NCI-H1417 (cell line): ENCODE data around the gene SREK1.

ENCODE experiments used
- DNase-seq, 3 experiments: peaks; one replicate each; lab custom pipeline; 2025; lab: John Stamatoyannopoulos, UW

Gene SREK1

DNA sequence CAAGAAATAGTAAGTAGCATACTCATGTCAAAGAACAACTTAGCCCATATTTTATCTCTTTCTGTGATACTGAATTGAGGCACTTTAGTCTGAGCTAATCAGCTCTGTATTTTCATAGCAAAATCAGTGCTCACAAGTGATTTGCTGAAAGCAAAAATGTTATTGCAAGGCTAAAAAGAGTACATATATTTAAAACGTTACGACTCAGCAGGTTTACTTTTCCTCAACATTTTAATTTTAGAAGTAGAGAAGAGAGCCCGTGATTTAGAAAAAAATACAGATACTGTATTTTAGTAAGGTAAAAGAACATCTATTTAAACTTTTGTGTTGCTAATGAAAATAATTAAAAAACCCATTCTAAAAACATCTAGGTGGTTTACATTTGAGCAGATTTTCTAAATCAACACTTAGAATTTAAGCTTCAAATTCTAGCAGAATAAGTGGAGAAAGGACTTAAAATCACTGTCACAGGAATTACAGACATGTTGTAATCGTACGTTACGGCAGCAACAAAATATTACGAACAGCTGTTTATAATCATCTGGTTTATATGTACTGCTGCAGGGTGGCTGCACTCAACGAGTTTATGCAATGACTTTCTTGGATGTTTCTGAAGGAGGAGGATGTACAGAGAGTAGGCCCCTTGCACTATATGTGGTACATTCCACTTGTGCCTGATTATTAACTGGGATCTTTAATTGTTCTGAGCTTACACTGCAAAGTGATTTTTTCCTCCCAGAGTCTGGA lies 20.1 kb downstream of the SREK1 start:
- no peak for DNase-seq

DNA sequence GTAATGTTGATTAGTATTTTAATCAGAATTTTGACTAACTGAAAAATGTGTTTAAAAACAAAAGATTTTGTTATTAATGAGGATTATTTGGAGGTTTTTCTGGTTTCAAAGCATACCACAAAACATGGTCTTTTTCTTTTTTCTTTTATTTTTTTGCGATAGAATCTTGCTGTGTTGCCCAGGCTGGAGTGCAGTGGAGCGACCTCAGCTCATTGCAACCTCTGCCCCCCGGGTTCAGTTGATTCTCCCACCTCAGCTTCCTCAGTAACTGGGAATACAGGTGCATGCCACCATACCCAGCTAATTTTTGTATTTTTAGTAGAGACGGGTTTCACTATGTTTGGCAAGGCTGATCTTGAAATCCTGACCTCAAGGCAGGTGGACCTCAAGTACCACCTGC lies 24.1 kb downstream of the SREK1 start:
- no peak for DNase-seq

DNA sequence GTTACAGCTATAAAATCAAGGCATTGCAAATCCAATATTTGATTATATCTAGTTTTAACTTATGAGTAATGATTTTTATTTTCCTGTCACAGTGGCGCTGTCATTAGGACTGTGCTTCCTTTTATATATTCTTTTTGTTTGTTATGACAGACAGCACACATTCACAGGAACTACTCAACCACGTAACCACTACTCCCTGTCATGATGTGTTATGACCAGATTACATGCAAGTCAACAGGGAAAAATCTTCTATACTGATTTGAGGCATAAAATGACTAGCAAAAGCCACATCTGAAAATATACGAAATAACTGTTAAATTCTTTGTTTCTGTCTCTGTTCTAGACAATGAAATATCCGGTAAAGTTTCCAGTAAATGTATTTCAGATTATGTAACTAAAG lies 25.4 kb downstream of the SREK1 start:
- no peak for DNase-seq

DNA sequence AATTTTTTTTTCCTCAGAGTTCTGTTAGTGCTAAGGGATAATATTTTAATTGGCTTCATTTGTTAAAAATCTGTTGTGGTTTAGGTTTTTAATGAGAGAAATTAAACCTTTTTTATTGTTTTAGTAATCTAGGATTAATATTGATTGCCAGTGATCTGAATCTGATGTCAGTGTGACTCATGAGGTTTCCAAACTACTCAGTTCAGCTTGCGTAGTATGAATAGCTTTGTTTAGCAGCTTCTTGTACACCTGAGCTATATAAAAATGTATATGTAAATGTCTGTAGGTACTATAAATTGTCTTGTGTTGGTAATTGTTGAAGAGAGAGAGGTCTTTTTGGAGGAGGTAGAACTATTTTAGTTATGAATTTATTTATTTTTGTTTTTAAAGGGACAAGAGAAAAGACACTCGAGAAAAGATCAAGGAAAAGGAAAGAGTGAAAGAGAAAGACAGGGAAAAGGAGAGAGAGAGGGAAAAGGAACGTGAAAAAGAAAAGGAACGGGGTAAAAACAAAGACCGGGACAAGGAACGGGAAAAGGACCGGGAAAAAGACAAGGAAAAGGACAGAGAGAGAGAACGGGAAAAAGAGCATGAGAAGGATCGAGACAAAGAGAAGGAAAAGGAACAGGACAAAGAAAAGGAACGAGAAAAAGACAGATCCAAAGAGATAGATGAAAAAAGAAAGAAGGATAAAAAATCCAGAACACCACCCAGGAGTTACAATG lies 26.3 kb downstream of the SREK1 start:
- no peak for DNase-seq

DNA sequence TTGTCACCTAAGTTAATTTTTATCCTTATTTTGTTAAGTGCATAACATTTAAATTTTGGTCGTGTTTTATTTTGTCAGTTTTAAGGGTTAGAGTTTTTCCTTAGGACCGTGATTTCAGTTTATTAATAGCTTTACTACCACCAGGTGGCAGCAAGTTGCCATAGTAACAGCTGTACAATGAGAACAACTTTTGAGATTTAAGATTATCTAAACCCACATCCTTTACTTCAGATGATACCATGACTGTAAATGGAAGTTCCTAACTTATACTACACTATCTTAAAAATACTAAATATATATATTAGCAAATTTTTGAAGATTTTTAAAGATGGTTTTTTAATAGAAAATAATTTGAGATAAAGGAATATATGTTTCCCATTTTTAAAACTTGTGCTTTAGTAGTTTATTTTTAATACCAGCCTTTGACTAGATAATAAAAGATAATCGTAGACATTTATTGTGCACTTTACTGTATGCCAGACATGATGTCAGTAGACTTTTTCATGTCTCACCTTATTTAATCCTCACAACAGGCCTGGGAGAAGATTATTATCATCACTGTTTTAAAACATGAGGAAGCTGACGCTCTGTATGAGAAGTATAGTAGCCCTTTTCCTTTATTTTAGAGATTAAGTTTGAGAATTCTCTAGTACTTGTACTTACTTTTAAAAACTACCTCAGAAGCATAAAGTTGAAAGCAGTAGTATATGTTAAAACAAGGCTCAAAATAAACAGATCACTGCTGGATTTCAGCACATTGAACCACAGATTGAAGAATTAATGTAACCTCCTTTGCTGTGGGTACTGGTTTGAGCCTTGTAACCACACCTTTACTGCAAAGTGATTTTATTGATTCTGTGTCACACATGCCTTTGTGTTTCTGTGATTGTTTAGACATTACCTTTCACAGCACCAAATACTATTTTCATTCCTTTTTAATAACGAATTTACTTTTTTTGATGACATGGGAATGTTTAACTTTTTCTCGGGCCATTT lies 27.5 kb downstream of the SREK1 start:
- DNase-seq = peak in 2 of 3 experiments; percentile 28 to 40

DNA sequence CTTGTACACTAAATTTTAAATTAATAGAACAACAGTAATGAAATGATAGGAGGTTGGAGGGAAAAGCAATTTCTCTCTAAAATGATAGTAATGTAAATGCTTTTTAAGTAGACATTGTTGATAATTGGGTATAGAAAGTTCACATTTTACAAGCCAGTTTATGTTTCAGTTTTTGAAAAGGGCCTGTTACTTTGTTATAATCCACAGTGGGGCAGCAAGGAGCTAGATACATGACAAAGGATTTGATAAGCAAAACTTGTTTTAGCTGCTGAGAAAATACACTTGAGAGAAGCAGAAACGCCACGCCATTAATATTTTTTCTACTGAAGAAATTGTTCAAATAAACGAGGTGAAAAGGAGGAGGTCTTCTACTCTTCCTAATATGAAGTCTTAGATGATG lies 30.2 kb downstream of the SREK1 start:
- peak in 1 of 3 experiments; percentile 14 for DNase-seq

DNA sequence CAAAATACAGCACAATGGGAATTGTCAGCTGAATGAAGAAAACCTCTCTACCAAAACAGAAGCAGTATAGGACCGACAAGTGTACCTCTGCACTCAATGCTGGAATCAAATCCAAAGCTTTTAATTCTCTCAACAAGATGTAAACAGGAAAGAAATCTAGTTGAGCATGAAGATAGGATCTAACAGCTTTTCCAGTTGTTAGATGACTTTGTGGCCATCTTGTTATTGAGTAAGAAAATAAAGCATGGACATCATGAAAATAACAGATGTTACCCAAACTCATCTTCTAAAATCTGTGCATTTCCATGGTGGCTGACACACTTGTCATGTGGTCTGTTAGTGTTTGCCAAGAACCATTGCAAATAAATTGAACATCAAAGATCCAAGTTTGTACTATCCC lies 34.7 kb downstream of the SREK1 start:
- DNase-seq = no peak

DNA sequence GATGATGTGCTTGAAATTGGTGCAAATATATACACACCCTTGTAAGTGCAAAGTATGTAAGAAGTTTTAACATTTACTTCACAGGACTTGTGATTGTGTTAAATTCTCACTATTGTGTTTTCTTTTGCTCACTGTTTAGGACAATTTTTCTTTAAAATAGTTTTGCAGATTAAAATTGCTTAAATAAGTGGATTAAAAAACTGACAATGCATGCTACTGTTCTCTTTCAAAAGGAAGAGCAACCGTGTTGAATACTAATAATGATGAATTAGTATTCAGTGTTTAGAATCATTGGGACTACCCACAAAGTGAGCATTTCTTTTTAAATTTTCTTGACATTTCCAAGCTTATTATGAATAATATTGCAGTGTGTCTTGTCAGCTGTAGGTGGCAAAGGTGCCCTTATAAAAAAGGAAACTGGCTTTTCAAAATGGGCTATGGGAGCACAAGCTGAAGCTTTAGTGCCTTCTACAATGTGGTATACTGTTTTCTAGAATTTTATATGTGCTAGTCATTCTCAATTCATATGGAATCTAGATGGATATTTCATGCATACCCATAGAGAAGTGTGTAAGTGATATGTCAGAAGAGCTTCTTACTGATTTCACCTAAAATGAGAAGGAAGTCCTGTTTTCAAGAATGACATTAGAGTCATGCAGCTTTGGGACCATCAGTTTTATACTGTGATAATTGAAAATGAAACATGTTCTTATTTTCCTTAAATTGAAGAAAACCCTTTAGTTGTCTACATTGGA lies 35.4 kb downstream of the SREK1 start:
- DNase-seq = no peak

DNA sequence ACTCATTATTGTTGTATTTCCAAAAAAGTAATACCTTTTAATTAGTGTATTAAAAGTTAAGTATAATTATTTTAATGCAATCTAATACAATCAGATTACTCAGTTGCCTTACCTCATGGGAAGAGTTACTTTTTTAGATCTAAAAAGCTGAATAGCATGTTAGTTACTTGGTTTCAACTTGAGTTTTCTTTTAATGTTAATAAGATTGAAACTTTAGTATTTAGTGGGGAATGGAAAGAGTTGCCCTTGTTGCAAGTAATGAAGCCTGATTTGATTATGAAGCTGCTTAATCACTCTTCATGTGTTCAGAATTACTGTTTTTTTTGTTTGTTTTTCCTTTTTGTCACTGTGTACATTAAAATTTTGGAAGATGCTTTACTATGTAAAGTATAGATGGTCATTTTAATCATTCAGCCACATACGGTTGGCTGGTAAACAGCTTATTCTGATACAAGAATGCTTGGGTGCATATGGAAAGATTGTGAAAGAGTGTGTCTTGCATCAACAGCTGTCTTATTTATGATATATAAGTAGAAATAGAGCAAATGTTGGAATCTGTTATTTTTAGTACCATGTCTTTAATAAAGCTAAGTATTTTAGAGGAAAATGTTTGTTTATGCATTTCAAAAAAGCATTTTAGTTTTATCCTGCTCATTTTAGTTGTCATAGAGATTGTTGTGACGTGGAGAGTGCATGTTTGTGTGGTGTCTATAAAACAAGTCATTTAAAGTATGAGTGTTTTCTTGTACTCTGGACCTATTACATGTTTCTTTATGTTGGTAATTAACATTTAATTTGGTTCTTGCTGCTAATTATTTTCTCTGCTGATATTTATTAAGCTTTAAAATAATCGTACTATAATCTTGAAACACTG lies 36.4 kb downstream of the SREK1 start:
- no peak for DNase-seq

DNA sequence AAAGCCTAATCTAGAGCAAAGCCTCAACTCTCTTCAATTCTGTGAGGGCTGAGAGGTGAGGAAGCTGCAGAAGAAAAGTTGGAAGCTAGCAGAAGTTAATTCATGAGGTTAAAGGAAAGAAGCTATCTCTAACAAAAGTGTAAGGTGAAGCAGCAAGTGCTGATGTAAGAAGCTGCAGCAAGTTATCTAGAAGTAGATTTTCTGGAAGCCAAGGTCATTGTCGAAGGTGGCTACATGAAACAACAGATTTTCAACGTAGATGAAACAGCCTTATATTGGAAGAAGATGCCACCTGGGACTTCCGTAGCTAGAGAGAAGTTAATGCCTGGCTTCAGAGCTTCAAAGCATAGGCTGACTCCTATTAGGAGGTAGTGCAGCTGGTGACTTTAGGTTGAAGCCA lies 42.0 kb downstream of the SREK1 start:
- DNase-seq = no peak

DNA sequence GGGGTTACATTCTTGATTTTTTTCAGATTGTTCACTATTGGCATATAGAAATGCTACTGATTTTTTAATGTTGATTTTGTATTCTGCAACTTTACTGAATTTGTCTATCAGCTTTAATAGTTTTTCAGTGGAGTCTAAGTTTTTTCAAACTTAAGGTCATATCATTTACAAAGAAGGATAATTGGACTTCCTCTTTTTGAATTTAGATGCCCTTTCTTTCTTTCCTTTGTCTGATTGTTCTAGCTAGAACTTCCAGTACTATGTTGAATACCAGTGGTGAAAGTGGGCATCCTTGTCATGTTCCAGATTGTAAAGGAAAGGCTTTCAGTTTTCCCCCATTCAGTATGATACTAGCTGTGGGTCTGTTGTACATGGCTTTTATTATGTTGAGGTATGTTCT lies 49.3 kb downstream of the SREK1 start:
- DNase-seq = no peak

DNA sequence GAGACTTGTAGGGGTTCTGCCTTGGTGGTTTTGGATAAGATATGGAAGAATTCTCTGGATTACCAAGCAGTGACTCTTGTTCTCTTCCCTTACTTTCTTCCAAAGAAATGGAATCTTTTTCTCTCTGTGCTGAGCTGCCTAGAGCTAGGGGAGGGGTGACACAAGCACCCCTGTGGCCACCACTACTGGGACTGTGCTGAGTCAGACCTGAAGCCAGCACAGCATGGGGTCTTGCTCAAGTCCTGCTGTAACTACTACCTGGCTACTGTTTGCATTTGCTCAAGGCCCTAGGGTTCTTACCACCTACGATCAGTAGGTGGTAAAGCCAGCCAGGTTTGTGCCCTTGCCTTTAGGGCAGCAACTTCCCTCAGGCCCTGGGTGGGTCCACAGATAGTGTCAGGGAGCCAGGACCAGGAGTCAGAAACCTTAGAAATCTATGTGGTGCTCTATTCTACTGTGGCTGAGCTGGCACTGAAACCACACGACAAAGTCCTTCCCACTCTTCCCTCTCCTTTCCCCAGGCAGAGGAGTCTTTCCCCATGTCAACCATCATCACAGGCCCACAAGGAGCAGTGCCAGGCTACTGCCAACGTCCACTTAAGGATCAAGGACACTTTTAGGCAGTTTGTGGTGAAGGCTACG lies 53.8 kb downstream of the SREK1 start:
- DNase-seq = no peak

DNA sequence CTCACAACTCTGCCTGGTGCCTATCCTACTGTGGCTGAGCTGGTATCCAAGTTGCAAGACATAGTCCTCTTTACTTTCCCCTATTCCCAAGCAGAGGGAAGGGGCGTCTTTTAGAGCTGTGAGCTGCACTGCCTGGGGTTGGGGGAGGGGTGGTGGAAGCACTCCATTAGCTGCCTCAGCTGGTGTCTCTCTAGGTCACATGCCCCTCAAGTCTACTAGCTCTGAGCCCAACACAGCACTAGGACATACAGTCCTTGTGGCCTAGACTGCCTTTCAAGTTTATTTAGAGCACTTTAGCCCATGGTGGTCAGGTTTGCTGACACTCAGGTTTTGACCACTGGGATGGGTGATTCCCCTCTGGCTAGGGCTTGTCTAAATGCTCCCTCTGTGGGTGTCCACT lies 54.7 kb downstream of the SREK1 start:
- DNase-seq = no peak

DNA sequence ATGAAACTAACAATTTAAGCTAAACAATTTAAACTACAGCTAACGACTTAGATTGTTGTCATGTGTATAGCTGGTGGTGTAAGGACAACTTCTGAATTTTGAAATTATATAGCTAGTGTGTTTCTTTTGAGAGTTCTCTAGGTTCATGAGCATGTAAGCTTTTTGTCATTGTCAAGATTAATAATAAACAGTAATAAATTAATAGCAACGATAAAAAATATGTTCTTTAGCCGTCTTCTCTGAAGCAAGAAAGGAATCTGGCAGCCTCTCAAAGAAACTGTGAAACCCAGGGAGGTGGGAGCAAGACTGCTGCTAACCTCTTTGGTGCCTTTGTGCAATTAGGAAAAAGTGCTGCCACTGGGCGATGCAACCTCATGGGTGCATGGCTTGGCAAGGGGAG lies 59.4 kb downstream of the SREK1 start:
- DNase-seq = no peak

DNA sequence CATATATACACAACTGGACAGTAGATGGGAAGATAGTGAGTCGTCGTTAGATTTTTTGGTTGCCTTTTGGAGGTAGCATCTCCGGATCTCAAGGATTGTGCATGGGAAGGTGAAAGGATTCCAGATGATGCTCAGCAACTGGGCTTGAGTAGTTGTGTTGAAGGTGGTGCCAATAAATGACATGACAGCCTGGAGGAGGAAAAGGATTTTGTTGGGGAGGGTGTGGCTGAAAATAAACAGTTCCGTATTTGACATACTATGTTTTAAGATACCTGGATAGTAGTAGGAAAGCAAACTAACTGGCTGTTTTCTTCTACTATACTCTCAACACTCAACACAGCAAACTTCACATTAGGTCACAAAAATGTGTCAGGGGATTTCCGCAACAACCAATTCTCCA lies 62.4 kb downstream of the SREK1 start:
- DNase-seq = no peak

DNA sequence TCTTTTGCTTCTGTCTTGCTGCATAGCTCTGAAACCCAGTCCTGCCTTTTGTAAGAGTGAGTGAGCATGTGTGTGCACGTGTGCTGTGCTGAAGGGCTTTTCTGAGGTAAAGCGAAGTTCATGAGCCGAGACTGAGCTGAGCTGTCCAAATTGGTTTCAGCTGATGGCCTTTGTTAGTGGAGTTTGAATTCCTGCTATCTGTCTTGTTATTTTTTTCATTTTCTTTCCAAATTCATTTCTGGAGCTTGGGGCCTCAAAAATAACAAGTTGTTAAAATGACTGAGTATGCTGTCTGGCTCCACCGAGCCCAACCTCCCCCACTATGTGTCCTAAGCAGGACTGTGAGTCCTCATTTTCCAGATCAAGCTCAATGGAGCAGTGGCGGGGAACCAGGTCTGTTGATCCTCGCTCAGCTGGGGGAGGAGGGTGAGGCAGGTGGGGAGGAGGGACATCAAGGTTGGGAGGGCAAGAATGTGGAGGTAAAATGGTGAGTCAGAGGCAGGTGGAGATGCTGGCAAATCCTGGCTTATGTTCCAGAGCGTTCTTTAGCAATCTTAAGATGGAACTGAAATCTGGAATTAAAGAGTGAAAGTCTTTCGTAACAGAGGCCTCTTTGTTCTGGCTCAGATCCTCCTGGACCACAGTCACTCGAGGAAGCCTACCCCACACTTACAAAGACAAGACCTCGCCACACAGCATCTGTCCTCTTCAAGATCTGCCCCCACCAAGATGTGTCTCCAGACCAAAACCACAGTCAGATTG lies 63.9 kb downstream of the SREK1 start:
- DNase-seq = no peak

DNA sequence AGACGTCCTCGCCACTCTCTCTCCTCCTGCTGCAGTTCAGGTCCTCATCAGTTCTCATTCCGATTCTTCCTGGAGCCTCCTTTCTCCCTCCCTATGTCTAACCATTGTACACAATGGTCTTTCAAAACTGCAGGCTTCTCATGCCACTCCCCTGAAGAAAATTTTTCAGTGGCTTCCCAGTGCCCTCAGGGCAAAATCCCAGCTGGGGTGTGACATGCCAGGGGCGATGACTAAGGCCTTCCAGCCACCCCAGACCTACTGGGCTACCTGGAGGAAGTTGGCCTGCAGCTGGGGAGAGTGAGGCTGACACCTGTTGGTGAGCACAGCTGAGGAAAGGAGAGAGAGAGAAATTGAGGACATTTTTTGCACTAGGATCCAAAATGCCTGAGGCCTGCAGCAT lies 65.2 kb downstream of the SREK1 start:
- DNase-seq = peak in 2 of 3 experiments; percentile 1 to 4

DNA sequence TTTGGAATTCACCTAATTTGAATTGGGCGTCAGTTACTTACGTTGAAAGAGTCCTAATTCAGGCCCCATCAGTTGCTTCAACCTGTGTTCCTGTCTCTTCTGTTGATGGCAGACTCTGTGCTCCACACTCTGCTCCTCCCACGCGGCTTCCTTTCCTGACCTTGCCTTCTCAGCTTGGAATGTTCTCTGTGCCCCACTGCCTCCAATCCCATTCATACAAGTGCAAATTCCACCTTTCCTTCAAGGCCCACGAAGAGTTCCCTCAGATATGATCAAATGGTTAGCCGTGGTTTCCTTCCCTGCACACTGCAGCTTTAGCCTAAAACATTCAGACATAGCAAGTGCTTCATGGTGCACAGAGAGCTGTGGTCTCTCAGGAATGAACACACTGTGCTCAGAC lies 65.7 kb downstream of the SREK1 start:
- no peak for DNase-seq

DNA sequence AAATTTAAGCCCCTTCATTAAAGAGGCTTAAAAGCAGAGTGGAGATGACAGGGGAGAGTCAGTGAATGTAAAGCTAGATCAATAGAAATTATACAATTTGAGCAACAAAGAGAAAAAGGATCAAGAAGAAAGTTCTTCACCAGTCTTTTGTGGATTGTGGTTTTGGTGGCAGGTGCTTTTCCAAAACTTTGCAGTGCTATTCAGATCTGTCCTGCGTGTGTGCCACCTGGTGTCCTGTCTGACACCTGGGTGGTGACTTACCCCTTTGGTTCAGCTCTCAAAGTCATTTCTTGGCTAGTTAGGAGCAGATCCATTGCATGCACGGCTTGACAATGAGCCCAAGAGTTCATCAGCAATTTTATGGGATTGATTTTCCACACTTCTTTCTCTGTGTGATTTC lies 69.4 kb downstream of the SREK1 start:
- DNase-seq = no peak

DNA sequence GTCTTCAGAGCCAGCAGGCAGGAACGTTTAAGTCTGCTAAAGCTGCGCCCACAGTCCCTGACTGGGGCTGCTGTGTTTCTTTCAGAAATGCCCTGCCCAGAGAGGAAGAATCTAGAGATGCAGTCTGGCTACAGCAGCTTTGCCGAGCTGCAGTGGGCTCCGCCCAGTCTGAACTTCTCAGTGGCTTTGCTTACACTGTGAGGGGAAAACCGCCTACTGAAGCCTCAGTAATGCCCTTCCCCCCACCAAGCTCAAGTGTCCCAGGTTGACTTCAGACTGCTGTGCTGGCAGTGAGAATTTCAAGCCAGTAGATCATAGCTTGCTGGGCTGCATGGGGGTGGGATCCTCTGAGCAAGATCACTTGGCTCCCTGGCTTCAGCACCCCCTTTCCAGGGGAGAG lies 78.4 kb downstream of the SREK1 start:
- DNase-seq = no peak
